ENCODE measurements around the gene SLC24A3.
"Not testable (repeated sequence)": the region's sequence is repeated elsewhere in the genome, so short reads cannot be mapped to it uniquely, and the experiment has no call there.

SLC24A3 gene

GRCh38 chr20:19677336-19677735, 464.9 kb downstream of the SLC24A3 start:
- Histone ChIP-seq H3K9ac (ENCODE audit: low read length in 2 of 2) (no peak overlapping the region), H3K27me3 (ENCODE audit: control insufficient read depth in 1 of 2, insufficient read depth in 2 of 2, low read length in 2 of 2) (no peaks in the 10 kb centered on the region), H3K4me1 (ENCODE audit: control insufficient read depth, insufficient read depth, low read length) (no peaks in the 10 kb centered on the region), H3K36me3 (ENCODE audit: control insufficient read depth in 2 of 2, insufficient read depth in 2 of 2, low read length in 2 of 2) (no peaks in the 10 kb centered on the region), H3K9me3 (ENCODE audit: control insufficient read depth in 2 of 2, low read length in 2 of 2) (no peaks in the 10 kb centered on the region), H3K27ac (ENCODE audit: low read length) (no peak overlapping the region), H3K4me3 (ENCODE audit: low read length in 2 of 2) (no peak overlapping the region)

GRCh38 chr20:19678591-19678990, 466.1 kb downstream of the SLC24A3 start:
- H3K9me3 ChIP-seq (ENCODE audit: control insufficient read depth in 2 of 2, low read length in 2 of 2); H3K27me3 ChIP-seq (ENCODE audit: control insufficient read depth in 1 of 2, insufficient read depth in 2 of 2, low read length in 2 of 2); H3K36me3 ChIP-seq (ENCODE audit: control insufficient read depth in 2 of 2, insufficient read depth in 2 of 2, low read length in 2 of 2); H3K4me1 ChIP-seq (ENCODE audit: control insufficient read depth, insufficient read depth, low read length); H3K4me3 ChIP-seq (ENCODE audit: low read length in 2 of 2); H3K9ac ChIP-seq (ENCODE audit: low read length in 2 of 2); H3K27ac ChIP-seq (ENCODE audit: low read length): not testable (repeated sequence)

GRCh38 chr20:19679900-19680495, 467.6 kb downstream of the SLC24A3 start:
- Histone ChIP-seq H3K27me3 (ENCODE audit: control insufficient read depth in 1 of 2, insufficient read depth in 2 of 2, low read length in 2 of 2) (no peaks in the 10 kb centered on the region), H3K9ac (ENCODE audit: low read length in 2 of 2) (no peak overlapping the region), H3K27ac (ENCODE audit: low read length) (no peak overlapping the region), H3K36me3 (ENCODE audit: control insufficient read depth in 2 of 2, insufficient read depth in 2 of 2, low read length in 2 of 2) (no peaks in the 10 kb centered on the region), H3K4me1 (ENCODE audit: control insufficient read depth, insufficient read depth, low read length) (no peaks in the 10 kb centered on the region), H3K9me3 (ENCODE audit: control insufficient read depth in 2 of 2, low read length in 2 of 2) (no peaks in the 10 kb centered on the region), H3K4me3 (ENCODE audit: low read length in 2 of 2) (no peak overlapping the region)

DNA sequence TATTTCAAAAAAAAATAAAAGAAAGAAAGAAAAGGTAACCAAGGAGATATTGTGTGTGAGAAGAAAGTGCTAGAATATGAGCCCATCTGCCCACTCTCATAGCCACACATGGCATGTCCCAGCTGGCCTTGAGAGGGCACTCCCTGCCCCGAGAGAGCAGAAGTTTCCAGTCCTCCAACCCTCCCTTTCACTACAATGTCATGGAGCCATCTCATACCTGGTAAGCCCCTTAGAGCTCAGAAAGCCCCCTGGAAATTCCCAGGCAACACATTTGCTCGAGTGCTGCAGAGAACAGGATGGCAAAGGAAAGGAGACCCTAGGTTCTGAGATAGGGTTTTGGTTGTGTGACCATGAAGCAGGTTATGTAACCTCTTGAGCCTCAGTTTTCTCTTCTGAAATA, 469.8 kb downstream of the SLC24A3 start:
- no peak overlapping the region for H3K27ac ChIP-seq (ENCODE audit: low read length)

DNA sequence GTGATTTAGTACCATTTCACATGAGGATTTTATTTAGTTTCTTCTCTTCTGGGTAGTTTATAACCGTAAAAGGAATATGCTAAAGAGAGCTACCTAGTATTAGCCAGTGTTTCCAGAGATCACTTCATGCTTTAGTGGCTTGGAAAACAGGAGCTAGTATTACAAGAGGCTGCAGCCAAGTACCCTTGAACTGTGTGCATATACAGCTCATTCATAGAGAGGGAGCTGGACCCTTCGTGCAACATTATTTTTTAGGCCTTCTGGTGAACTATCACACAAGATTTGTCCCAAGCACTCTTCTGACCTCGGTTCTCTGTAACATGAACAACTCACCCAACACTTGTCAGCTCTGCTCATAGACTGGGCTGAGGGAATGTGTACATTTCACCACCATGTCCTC, 470.7 kb downstream of the SLC24A3 start:
- Histone ChIP-seq H3K4me3 (ENCODE audit: low read length in 2 of 2) (no peak overlapping the region), H3K4me1 (ENCODE audit: control insufficient read depth, insufficient read depth, low read length) (no peaks in the 10 kb centered on the region), H3K27ac (ENCODE audit: low read length) (no peak overlapping the region), H3K9ac (ENCODE audit: low read length in 2 of 2) (no peak overlapping the region), H3K9me3 (ENCODE audit: control insufficient read depth in 2 of 2, low read length in 2 of 2) (no peaks in the 10 kb centered on the region), H3K36me3 (ENCODE audit: control insufficient read depth in 2 of 2, insufficient read depth in 2 of 2, low read length in 2 of 2) (no peaks in the 10 kb centered on the region), H3K27me3 (ENCODE audit: control insufficient read depth in 1 of 2, insufficient read depth in 2 of 2, low read length in 2 of 2) (no peaks in the 10 kb centered on the region)

More for the DNA sequence above, 469.8 kb downstream of the SLC24A3 start:
- no peaks in the 10 kb centered on the region for H3K9me3 ChIP-seq (ENCODE audit: control insufficient read depth in 2 of 2, low read length in 2 of 2)
- H3K9ac ChIP-seq (ENCODE audit: low read length in 2 of 2) = no peak overlapping the region
- H3K27me3 ChIP-seq (ENCODE audit: control insufficient read depth in 1 of 2, insufficient read depth in 2 of 2, low read length in 2 of 2) = no peaks in the 10 kb centered on the region
- H3K36me3 ChIP-seq (ENCODE audit: control insufficient read depth in 2 of 2, insufficient read depth in 2 of 2, low read length in 2 of 2) = no peaks in the 10 kb centered on the region
- H3K4me3 ChIP-seq (ENCODE audit: low read length in 2 of 2) = no peak overlapping the region
- no peaks in the 10 kb centered on the region for H3K4me1 ChIP-seq (ENCODE audit: control insufficient read depth, insufficient read depth, low read length)

- no peaks in the 10 kb centered on the region for H3K4me1 ChIP-seq (ENCODE audit: control insufficient read depth, insufficient read depth, low read length)
- H3K27ac ChIP-seq (ENCODE audit: low read length) = no peak overlapping the region
- no peak overlapping the region for H3K4me3 ChIP-seq (ENCODE audit: low read length in 2 of 2)
- no peaks in the 10 kb centered on the region for H3K27me3 ChIP-seq (ENCODE audit: control insufficient read depth in 1 of 2, insufficient read depth in 2 of 2, low read length in 2 of 2)
- no peaks in the 10 kb centered on the region for H3K9me3 ChIP-seq (ENCODE audit: control insufficient read depth in 2 of 2, low read length in 2 of 2)
- no peaks in the 10 kb centered on the region for H3K36me3 ChIP-seq (ENCODE audit: control insufficient read depth in 2 of 2, insufficient read depth in 2 of 2, low read length in 2 of 2)
- H3K9ac ChIP-seq (ENCODE audit: low read length in 2 of 2) = no peak overlapping the region
These were observed 471.4 kb downstream of the SLC24A3 start for GRCh38 chr20:19683822-19684221.

DNA sequence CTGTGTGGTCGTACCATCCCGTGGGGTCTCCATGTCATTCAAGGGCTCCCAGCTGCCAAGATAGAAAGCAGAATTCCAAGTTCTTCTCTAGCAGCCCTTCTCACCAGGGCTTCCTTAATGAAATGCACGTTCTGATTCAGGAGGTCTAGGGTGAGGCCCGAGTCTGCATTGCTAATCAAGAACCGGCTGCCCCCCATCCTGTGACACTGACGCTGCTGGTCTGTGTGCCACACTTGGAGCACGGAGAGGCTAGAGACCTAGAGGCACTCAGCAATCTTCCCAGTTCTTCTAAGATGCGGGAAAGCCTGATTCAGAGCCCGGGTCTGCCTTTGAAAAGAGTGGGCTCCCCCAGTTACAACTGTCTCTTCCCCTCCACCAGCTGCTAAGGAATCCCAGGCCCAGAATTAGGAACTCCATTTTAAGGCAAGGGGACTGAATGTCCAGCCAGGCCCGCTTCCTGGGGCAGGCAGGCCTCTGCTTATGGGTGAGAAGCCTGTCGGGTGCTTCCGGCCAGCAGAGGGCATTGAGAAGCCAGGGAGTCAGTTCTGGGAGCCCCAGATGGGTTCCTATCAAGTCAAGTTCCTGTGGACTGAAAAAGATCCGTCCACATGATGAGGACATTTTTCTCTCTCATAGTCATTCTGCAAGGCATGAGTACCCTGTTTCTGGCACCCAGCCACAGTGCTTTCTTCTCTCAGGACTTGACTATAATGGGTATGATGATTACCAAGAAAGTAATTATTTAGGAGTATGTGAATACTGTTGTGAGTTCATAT, 475.8 kb downstream of the SLC24A3 start:
- H3K27ac ChIP-seq (ENCODE audit: low read length) = no peak overlapping the region
- no peaks in the 10 kb centered on the region for H3K9me3 ChIP-seq (ENCODE audit: control insufficient read depth in 2 of 2, low read length in 2 of 2)
- no peak overlapping the region for H3K9ac ChIP-seq (ENCODE audit: low read length in 2 of 2)
- H3K27me3 ChIP-seq (ENCODE audit: control insufficient read depth in 1 of 2, insufficient read depth in 2 of 2, low read length in 2 of 2) = no peaks in the 10 kb centered on the region
- no peaks in the 10 kb centered on the region for H3K4me1 ChIP-seq (ENCODE audit: control insufficient read depth, insufficient read depth, low read length)
- no peaks in the 10 kb centered on the region for H3K36me3 ChIP-seq (ENCODE audit: control insufficient read depth in 2 of 2, insufficient read depth in 2 of 2, low read length in 2 of 2)
- no peak overlapping the region for H3K4me3 ChIP-seq (ENCODE audit: low read length in 2 of 2)

DNA sequence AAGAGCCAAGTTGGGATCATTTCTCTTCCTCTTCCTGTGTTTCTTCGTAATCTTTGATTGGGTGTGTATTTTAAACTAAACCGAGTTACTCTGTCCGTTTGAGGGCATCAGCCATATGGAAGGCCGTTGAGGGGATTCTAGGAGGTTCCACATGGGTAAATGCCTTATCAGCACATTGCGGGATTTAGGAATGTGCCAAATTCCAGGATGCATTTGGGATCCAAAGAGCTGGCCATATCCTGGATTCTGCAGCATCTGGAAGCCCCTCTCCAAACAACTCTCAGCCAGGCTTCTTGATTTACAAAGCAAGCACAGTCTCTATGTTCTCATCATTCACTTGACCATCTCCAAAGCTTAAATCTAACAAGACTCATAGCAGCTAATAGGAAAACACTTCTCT, 478.0 kb downstream of the SLC24A3 start:
- no peaks in the 10 kb centered on the region for H3K4me1 ChIP-seq (ENCODE audit: control insufficient read depth, insufficient read depth, low read length)
- no peak overlapping the region for H3K27ac ChIP-seq (ENCODE audit: low read length)

DNA sequence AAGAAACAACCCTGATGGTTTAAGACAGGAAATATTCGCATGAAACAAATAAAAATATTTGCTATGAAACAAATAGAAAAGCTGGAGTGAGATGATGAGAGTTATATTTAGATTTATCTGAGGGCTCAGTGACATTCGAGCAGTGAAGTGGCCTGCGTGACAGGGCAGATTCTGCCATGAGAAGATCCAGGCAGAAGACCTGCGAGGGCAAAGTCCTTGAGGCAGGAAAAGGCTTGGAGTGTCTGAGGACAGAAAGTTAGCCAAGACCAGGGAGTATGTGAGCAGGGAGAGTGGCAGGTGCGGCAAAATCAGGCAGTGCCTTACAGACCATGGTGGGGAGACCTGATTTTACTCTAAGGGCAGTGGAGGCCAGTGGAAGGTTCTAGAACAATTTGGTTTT, 478.7 kb downstream of the SLC24A3 start:
- Histone ChIP-seq H3K4me1 (ENCODE audit: control insufficient read depth, insufficient read depth, low read length) (no peaks in the 10 kb centered on the region), H3K9ac (ENCODE audit: low read length in 2 of 2) (no peak overlapping the region), H3K4me3 (ENCODE audit: low read length in 2 of 2) (no peak overlapping the region), H3K27ac (ENCODE audit: low read length) (no peak overlapping the region), H3K9me3 (ENCODE audit: control insufficient read depth in 2 of 2, low read length in 2 of 2) (no peaks in the 10 kb centered on the region), H3K27me3 (ENCODE audit: control insufficient read depth in 1 of 2, insufficient read depth in 2 of 2, low read length in 2 of 2) (no peaks in the 10 kb centered on the region), H3K36me3 (ENCODE audit: control insufficient read depth in 2 of 2, insufficient read depth in 2 of 2, low read length in 2 of 2) (no peaks in the 10 kb centered on the region)

More for the DNA sequence above, 478.0 kb downstream of the SLC24A3 start:
- Histone ChIP-seq H3K36me3 (ENCODE audit: control insufficient read depth in 2 of 2, insufficient read depth in 2 of 2, low read length in 2 of 2) (no peaks in the 10 kb centered on the region), H3K27me3 (ENCODE audit: control insufficient read depth in 1 of 2, insufficient read depth in 2 of 2, low read length in 2 of 2) (no peaks in the 10 kb centered on the region), H3K4me3 (ENCODE audit: low read length in 2 of 2) (no peak overlapping the region), H3K9me3 (ENCODE audit: control insufficient read depth in 2 of 2, low read length in 2 of 2) (no peaks in the 10 kb centered on the region), H3K9ac (ENCODE audit: low read length in 2 of 2) (no peak overlapping the region)

DNA sequence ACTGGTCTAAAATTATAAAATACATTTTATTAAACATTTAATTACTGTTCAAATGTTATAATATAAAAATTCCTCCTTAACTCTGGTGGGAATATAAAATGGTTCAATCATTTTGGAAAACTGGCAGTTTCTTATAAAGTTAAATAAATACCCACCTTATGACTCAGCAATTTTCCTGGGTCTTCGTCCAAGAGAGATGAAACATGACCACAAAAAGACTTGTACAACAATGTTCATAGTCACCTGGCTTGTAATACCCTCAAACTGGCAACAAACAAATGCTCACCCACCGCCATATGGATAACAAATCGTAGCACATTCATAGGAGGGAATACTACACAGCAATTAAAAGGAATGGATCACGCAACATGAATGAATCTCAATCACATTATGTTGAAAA, 479.7 kb downstream of the SLC24A3 start:
- H3K9ac ChIP-seq (ENCODE audit: low read length in 2 of 2) = no peak overlapping the region
- H3K27me3 ChIP-seq (ENCODE audit: control insufficient read depth in 1 of 2, insufficient read depth in 2 of 2, low read length in 2 of 2) = no peaks in the 10 kb centered on the region
- H3K4me1 ChIP-seq (ENCODE audit: control insufficient read depth, insufficient read depth, low read length) = no peaks in the 10 kb centered on the region
- H3K27ac ChIP-seq (ENCODE audit: low read length) = no peak overlapping the region
- no peaks in the 10 kb centered on the region for H3K9me3 ChIP-seq (ENCODE audit: control insufficient read depth in 2 of 2, low read length in 2 of 2)
- no peaks in the 10 kb centered on the region for H3K36me3 ChIP-seq (ENCODE audit: control insufficient read depth in 2 of 2, insufficient read depth in 2 of 2, low read length in 2 of 2)
- H3K4me3 ChIP-seq (ENCODE audit: low read length in 2 of 2) = no peak overlapping the region

DNA sequence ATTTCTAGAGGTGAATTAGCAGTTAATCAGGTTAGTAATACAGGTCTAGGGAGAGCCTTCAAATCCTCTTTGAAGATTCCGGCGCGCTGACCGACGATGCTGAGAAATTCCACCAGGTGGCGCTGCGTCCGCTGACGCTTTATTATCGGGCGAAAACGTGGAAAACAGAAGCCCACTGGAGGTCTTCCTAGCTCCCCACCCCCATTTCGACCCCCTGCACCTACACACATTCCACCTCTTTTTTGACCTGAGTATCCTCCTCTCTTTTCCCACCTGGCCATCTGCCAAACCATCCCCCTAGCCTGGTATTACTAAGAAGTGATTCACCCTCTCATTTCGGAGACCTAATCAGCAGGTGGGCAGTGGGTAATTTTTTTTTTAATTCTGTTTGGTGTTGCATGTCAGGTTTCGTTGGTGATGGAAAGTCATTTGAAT, 480.3 kb downstream of the SLC24A3 start:
- H3K9ac ChIP-seq (ENCODE audit: low read length in 2 of 2) = no peak overlapping the region
- H3K36me3 ChIP-seq (ENCODE audit: control insufficient read depth in 2 of 2, insufficient read depth in 2 of 2, low read length in 2 of 2) = no peaks in the 10 kb centered on the region
- no peak overlapping the region for H3K27ac ChIP-seq (ENCODE audit: low read length)
- no peaks in the 10 kb centered on the region for H3K27me3 ChIP-seq (ENCODE audit: control insufficient read depth in 1 of 2, insufficient read depth in 2 of 2, low read length in 2 of 2)
- no peaks in the 10 kb centered on the region for H3K4me1 ChIP-seq (ENCODE audit: control insufficient read depth, insufficient read depth, low read length)
- H3K4me3 ChIP-seq (ENCODE audit: low read length in 2 of 2) = peak overlapping the region in 1 of 2 donors; percentile 12
- no peaks in the 10 kb centered on the region for H3K9me3 ChIP-seq (ENCODE audit: control insufficient read depth in 2 of 2, low read length in 2 of 2)
